ENCODE data around the gene OBI1.

Gene OBI1

GRCh38 chr13:78625384-78625783 lies 33.6 kb downstream of the OBI1 start:
- peaks cover 31% of the 10 kb centered on the region for H3K36me3 Mint-ChIP-seq (ENCODE audit: low read depth)
- no peaks in the 10 kb centered on the region for H3K9me3 Mint-ChIP-seq
- no peak for DNase-seq (ENCODE audit: low spot score)
- no peak overlapping the region for H3K4me3 Mint-ChIP-seq
- H3K4me1 Mint-ChIP-seq (ENCODE audit: low read depth): peaks cover 1% of the 10 kb centered on the region
- no peak overlapping the region for H3K27ac Mint-ChIP-seq
- no peaks in the 10 kb centered on the region for H3K27me3 Mint-ChIP-seq (ENCODE audit: low read depth)

GRCh38 chr13:78623132-78623531 lies 35.8 kb downstream of the OBI1 start:
- H3K4me3 Mint-ChIP-seq: no peak overlapping the region
- no peak for DNase-seq (ENCODE audit: low spot score)
- H3K27ac Mint-ChIP-seq: no peak overlapping the region
- H3K27me3 Mint-ChIP-seq (ENCODE audit: low read depth): no peaks in the 10 kb centered on the region
- H3K36me3 Mint-ChIP-seq (ENCODE audit: low read depth): peaks cover 26% of the 10 kb centered on the region
- H3K4me1 Mint-ChIP-seq (ENCODE audit: low read depth): peaks cover 1% of the 10 kb centered on the region
- H3K9me3 Mint-ChIP-seq: no peaks in the 10 kb centered on the region

GRCh38 chr13:78620936-78621470 lies 38.0 kb downstream of the OBI1 start:
- Mint-ChIP-seq H3K4me3 (no peak overlapping the region), H3K27ac (no peak overlapping the region), H3K4me1 (ENCODE audit: low read depth) (peaks cover 1% of the 10 kb centered on the region), H3K9me3 (no peaks in the 10 kb centered on the region), H3K36me3 (ENCODE audit: low read depth) (peaks cover 32% of the 10 kb centered on the region), H3K27me3 (ENCODE audit: low read depth) (no peaks in the 10 kb centered on the region)
- DNase-seq (ENCODE audit: low spot score): no peak

- no peak for DNase-seq (ENCODE audit: low spot score)
- H3K27ac Mint-ChIP-seq: no peak overlapping the region
- H3K4me3 Mint-ChIP-seq: no peak overlapping the region
- H3K4me1 Mint-ChIP-seq (ENCODE audit: low read depth): peaks cover 2% of the 10 kb centered on the region
- H3K27me3 Mint-ChIP-seq (ENCODE audit: low read depth): no peaks in the 10 kb centered on the region
- no peaks in the 10 kb centered on the region for H3K9me3 Mint-ChIP-seq
- peaks cover 40% of the 10 kb centered on the region for H3K36me3 Mint-ChIP-seq (ENCODE audit: low read depth)
Measured at GRCh38 chr13:78618411-78618810, 40.5 kb downstream of the OBI1 start.

GRCh38 chr13:78611040-78611439 lies 47.9 kb downstream of the OBI1 start:
- H3K4me1 Mint-ChIP-seq (ENCODE audit: low read depth): peaks cover 7% of the 10 kb centered on the region
- no peak overlapping the region for H3K27ac Mint-ChIP-seq
- H3K4me3 Mint-ChIP-seq: no peak overlapping the region
- DNase-seq (ENCODE audit: low spot score): no peak
- peaks cover 60% of the 10 kb centered on the region for H3K27me3 Mint-ChIP-seq (ENCODE audit: low read depth)
- no peaks in the 10 kb centered on the region for H3K9me3 Mint-ChIP-seq
- H3K36me3 Mint-ChIP-seq (ENCODE audit: low read depth): peaks cover 16% of the 10 kb centered on the region

- Mint-ChIP-seq H3K36me3 (ENCODE audit: low read depth) (peaks cover 10% of the 10 kb centered on the region), H3K4me1 (ENCODE audit: low read depth) (peaks cover 7% of the 10 kb centered on the region), H3K4me3 (no peak overlapping the region), H3K27me3 (ENCODE audit: low read depth) (peaks cover 66% of the 10 kb centered on the region), H3K27ac (no peak overlapping the region), H3K9me3 (no peaks in the 10 kb centered on the region)
- DNase-seq (ENCODE audit: low spot score): no peak
Measured at GRCh38 chr13:78610381-78610883, 48.5 kb downstream of the OBI1 start.

GRCh38 chr13:78609464-78610205 lies 49.3 kb downstream of the OBI1 start:
- Mint-ChIP-seq H3K27ac (no peak overlapping the region), H3K9me3 (no peaks in the 10 kb centered on the region), H3K4me3 (peak overlapping the region; percentile 69), H3K27me3 (ENCODE audit: low read depth) (peaks cover 74% of the 10 kb centered on the region), H3K36me3 (ENCODE audit: low read depth) (peaks cover 5% of the 10 kb centered on the region), H3K4me1 (ENCODE audit: low read depth) (peaks cover 8% of the 10 kb centered on the region)
- no peak for DNase-seq (ENCODE audit: low spot score)

GRCh38 chr13:78608688-78609463 lies 50.1 kb downstream of the OBI1 start:
- Mint-ChIP-seq H3K36me3 (ENCODE audit: low read depth) (peaks cover 2% of the 10 kb centered on the region), H3K27ac (no peak overlapping the region), H3K9me3 (no peaks in the 10 kb centered on the region), H3K4me3 (peak overlapping the region; percentile 69), H3K27me3 (ENCODE audit: low read depth) (peaks cover 82% of the 10 kb centered on the region), H3K4me1 (ENCODE audit: low read depth) (peaks cover 14% of the 10 kb centered on the region)
- no peak for DNase-seq (ENCODE audit: low spot score)

GRCh38 chr13:78608252-78608687 lies 50.7 kb downstream of the OBI1 start:
- Mint-ChIP-seq H3K9me3 (no peaks in the 10 kb centered on the region), H3K27me3 (ENCODE audit: low read depth) (peaks cover 87% of the 10 kb centered on the region), H3K27ac (peak overlapping the region; percentile 4), H3K4me3 (peak overlapping the region; percentile 39), H3K36me3 (ENCODE audit: low read depth) (no peaks in the 10 kb centered on the region), H3K4me1 (ENCODE audit: low read depth) (peaks cover 15% of the 10 kb centered on the region)
- no peak for DNase-seq (ENCODE audit: low spot score)

- no peak for DNase-seq (ENCODE audit: low spot score)
- Mint-ChIP-seq H3K27ac (no peak overlapping the region), H3K9me3 (no peaks in the 10 kb centered on the region), H3K4me1 (ENCODE audit: low read depth) (peaks cover 17% of the 10 kb centered on the region), H3K4me3 (no peak overlapping the region), H3K27me3 (ENCODE audit: low read depth) (peaks cover 89% of the 10 kb centered on the region), H3K36me3 (ENCODE audit: low read depth) (peaks cover 2% of the 10 kb centered on the region)
Measured at GRCh38 chr13:78607409-78608251, 51.3 kb downstream of the OBI1 start.

GRCh38 chr13:78606471-78607408 lies 52.2 kb downstream of the OBI1 start:
- Mint-ChIP-seq H3K36me3 (ENCODE audit: low read depth) (peaks cover 5% of the 10 kb centered on the region), H3K27ac (no peak overlapping the region), H3K9me3 (no peaks in the 10 kb centered on the region), H3K27me3 (ENCODE audit: low read depth) (peaks cover 90% of the 10 kb centered on the region), H3K4me3 (no peak overlapping the region), H3K4me1 (ENCODE audit: low read depth) (peaks cover 22% of the 10 kb centered on the region)
- no peak for DNase-seq (ENCODE audit: low spot score)

GRCh38 chr13:78604782-78605611 lies 54.0 kb downstream of the OBI1 start:
- DNase-seq (ENCODE audit: low spot score): no peak
- Mint-ChIP-seq H3K27ac (peak overlapping the region; percentile 12), H3K4me3 (no peak overlapping the region), H3K4me1 (ENCODE audit: low read depth) (peaks cover 30% of the 10 kb centered on the region), H3K9me3 (no peaks in the 10 kb centered on the region), H3K36me3 (ENCODE audit: low read depth) (peaks cover 5% of the 10 kb centered on the region), H3K27me3 (ENCODE audit: low read depth) (peaks cover 90% of the 10 kb centered on the region)
